SH-SY5Y (cell line): ENCODE data around the gene ALAD.

Experiments used
- GATA2 ChIP-seq: IDR thresholded peaks from 2 replicates; pipeline ENCODE4 v1.6.1; 2011; ENCODE audit warnings: mild to moderate bottlenecking, low read depth, low read length
- GATA3 ChIP-seq: IDR thresholded peaks from 2 replicates; pipeline ENCODE4 v1.6.1; 2011; ENCODE audit warnings: low read depth, mild to moderate bottlenecking, low read length, moderate library complexity

GRCh38 chr9:113359385-113359784 is 41.7 kb downstream of the ALAD start:
- TF ChIP-seq GATA2 = no peak
- no peak for TF ChIP-seq GATA3
